ENCODE results near the gene ZC2HC1B.

- TF ChIP-seq CTCF (IDR thresholded peaks at IDR 0.05) = no peak
- no peak for TF ChIP-seq POLR2A (IDR thresholded peaks at IDR 0.05)
- peak in 1 of 2 donors; percentile 37 for TF ChIP-seq EP300 (IDR thresholded peaks at IDR 0.05)
Observed at GRCh38 chr6:143901885-143902750, 37.8 kb downstream of the ZC2HC1B start.
